Nephron (organoid): Measurements from ENCODE around the gene EVC.

ENCODE experiments used
- H3K27ac Mint-ChIP-seq, 3 experiments: 2 replicates each; pipeline ENCODE4 v1.8.0; 2020; ENCODE audit warnings: mixed read lengths in 3 of 3, mild to moderate bottlenecking in 2 of 3, moderate library complexity in 1 of 3
- H3K27me3 Mint-ChIP-seq: 2 replicates; pipeline ENCODE4 v1.8.0; 2021; ENCODE audit warnings: low read depth, mild to moderate bottlenecking, moderate library complexity, mixed read lengths
- H3K36me3 Mint-ChIP-seq: 2 replicates; pipeline ENCODE4 v1.8.0; 2020; ENCODE audit warnings: low read depth, mixed read lengths
- H3K4me1 Mint-ChIP-seq: 2 replicates; pipeline ENCODE4 v1.8.0; 2020; ENCODE audit warnings: mixed read lengths
- H3K4me3 Mint-ChIP-seq, 3 experiments: 2 replicates each; pipeline ENCODE4 v1.8.0; 2020; ENCODE audit warnings: mild to moderate bottlenecking in 3 of 3, mixed read lengths in 3 of 3, moderate library complexity in 2 of 3
- H3K9me3 Mint-ChIP-seq: 2 replicates; pipeline ENCODE4 v1.8.0; 2020; ENCODE audit warnings: mixed read lengths
- TF ChIP-seq, protein P1 (sequence below), 3 experiments: fragments of 200-600 bp; sonication (generic); IDR thresholded peaks; one replicate each; pipeline ENCODE4 v1.5.0; 2021; ENCODE audit warnings: antibody characterized with exemption in 3 of 3; ENCODE audit not compliant: unreplicated experiment in 3 of 3

The EVC gene

GRCh38 chr4:5755679-5756078 lies 44.7 kb downstream of the EVC start:
- H3K4me1 Mint-ChIP-seq = peaks cover 8% of the 10 kb centered on the region
- H3K36me3 Mint-ChIP-seq = peaks cover 50% of the 10 kb centered on the region
- no peaks in the 10 kb centered on the region for H3K27me3 Mint-ChIP-seq
- no peak overlapping the region for H3K27ac Mint-ChIP-seq
- TF ChIP-seq, protein P1, sequence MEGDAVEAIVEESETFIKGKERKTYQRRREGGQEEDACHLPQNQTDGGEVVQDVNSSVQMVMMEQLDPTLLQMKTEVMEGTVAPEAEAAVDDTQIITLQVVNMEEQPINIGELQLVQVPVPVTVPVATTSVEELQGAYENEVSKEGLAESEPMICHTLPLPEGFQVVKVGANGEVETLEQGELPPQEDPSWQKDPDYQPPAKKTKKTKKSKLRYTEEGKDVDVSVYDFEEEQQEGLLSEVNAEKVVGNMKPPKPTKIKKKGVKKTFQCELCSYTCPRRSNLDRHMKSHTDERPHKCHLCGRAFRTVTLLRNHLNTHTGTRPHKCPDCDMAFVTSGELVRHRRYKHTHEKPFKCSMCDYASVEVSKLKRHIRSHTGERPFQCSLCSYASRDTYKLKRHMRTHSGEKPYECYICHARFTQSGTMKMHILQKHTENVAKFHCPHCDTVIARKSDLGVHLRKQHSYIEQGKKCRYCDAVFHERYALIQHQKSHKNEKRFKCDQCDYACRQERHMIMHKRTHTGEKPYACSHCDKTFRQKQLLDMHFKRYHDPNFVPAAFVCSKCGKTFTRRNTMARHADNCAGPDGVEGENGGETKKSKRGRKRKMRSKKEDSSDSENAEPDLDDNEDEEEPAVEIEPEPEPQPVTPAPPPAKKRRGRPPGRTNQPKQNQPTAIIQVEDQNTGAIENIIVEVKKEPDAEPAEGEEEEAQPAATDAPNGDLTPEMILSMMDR (IDR thresholded peaks at IDR 0.05; ENCODE audit: unreplicated experiment in 3 of 3) = no peak
- no peak overlapping the region for H3K4me3 Mint-ChIP-seq
- H3K9me3 Mint-ChIP-seq = peaks cover 3% of the 10 kb centered on the region

- peaks cover 51% of the 10 kb centered on the region for H3K36me3 Mint-ChIP-seq
- H3K4me1 Mint-ChIP-seq = peaks cover 2% of the 10 kb centered on the region
- no peak overlapping the region for H3K27ac Mint-ChIP-seq
- TF ChIP-seq, protein P1 (IDR thresholded peaks at IDR 0.05; ENCODE audit: unreplicated experiment in 3 of 3) = no peak
- H3K27me3 Mint-ChIP-seq = no peaks in the 10 kb centered on the region
- no peak overlapping the region for H3K4me3 Mint-ChIP-seq
- peaks cover 3% of the 10 kb centered on the region for H3K9me3 Mint-ChIP-seq
Observed at GRCh38 chr4:5756271-5756670, 45.3 kb downstream of the EVC start.

DNA sequence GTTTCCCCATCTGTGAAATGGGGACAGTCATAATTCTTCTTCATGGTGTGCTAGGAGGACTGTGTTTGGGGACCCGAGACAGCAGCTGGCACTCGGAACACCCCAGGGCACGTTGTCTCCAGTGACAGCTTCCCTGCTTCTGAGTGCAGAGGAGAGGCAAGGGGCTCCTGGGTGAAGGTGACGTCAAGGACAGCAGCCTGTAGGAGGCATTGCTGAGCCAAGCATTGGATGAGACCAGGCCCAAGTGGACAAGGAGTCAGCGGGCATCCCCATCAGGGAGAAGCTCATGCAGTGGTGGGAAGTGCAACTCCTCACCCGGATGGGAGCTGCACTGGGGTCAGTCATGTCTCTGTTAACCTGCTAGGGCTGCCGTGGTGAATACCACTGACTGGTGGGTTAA lies 46.1 kb downstream of the EVC start:
- no peaks in the 10 kb centered on the region for H3K4me1 Mint-ChIP-seq
- peaks cover 54% of the 10 kb centered on the region for H3K36me3 Mint-ChIP-seq
- no peak overlapping the region for H3K4me3 Mint-ChIP-seq
- TF ChIP-seq, protein P1 (IDR thresholded peaks at IDR 0.05; ENCODE audit: unreplicated experiment in 3 of 3) = no peak
- no peaks in the 10 kb centered on the region for H3K27me3 Mint-ChIP-seq
- H3K27ac Mint-ChIP-seq = no peak overlapping the region
- H3K9me3 Mint-ChIP-seq = peaks cover 3% of the 10 kb centered on the region

DNA sequence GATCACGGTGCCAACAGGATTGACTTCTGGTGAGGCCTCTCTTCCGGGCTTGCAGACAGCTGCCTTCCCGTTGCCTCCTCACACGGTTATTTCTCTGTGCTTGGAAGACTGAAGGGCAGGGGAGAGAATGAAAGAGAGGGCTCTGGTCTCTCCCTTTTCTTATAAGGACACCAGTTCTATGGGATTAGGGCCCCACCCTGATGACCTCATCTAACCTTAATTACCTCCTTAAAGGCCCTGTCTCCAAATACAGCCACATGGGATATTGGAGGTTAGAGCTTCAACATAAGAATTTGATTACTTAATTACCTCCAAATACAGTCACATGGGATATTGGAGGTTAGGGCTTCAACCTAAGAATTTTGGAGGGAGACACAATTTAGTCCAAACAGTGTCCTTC lies 46.5 kb downstream of the EVC start:
- Mint-ChIP-seq H3K36me3 (peaks cover 54% of the 10 kb centered on the region), H3K4me3 (no peak overlapping the region), H3K27me3 (no peaks in the 10 kb centered on the region), H3K27ac (no peak overlapping the region), H3K9me3 (peaks cover 3% of the 10 kb centered on the region), H3K4me1 (no peaks in the 10 kb centered on the region)
- TF ChIP-seq, protein P1 (IDR thresholded peaks at IDR 0.05; ENCODE audit: unreplicated experiment in 3 of 3) = no peak

GRCh38 chr4:5757954-5758353 lies 47.0 kb downstream of the EVC start:
- H3K27ac Mint-ChIP-seq = no peak overlapping the region
- no peaks in the 10 kb centered on the region for H3K4me1 Mint-ChIP-seq
- peaks cover 51% of the 10 kb centered on the region for H3K36me3 Mint-ChIP-seq
- TF ChIP-seq, protein P1 (IDR thresholded peaks at IDR 0.05; ENCODE audit: unreplicated experiment in 3 of 3) = no peak
- peaks cover 3% of the 10 kb centered on the region for H3K9me3 Mint-ChIP-seq
- no peaks in the 10 kb centered on the region for H3K27me3 Mint-ChIP-seq
- no peak overlapping the region for H3K4me3 Mint-ChIP-seq

DNA sequence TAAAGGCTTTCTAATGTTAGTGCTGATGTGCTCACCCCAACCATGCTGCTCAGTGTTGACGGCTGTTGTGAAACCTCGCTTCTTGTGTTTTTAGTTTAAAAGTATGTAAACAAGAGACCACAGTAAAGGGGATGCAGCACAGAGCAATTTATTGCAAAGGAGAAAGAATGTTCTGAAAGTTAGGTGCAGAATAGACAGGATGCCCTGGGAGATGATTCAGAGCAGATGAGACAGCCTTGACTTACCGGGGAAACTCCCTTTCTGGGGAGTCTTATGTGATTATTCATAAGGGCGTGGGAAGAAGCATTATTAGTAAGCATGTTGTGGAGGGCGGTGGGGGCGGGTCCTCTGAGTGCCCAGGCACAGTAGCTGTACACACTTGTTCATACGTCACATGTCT lies 47.7 kb downstream of the EVC start:
- Mint-ChIP-seq H3K4me3 (no peak overlapping the region), H3K27ac (no peak overlapping the region), H3K9me3 (peaks cover 3% of the 10 kb centered on the region)

More for the DNA sequence above, 47.7 kb downstream of the EVC start:
- Mint-ChIP-seq H3K27me3 (no peaks in the 10 kb centered on the region), H3K36me3 (peaks cover 50% of the 10 kb centered on the region), H3K4me1 (no peaks in the 10 kb centered on the region)
- TF ChIP-seq, protein P1 (IDR thresholded peaks at IDR 0.05; ENCODE audit: unreplicated experiment in 3 of 3) = no peak
